Pons (tissue), 1 donor: Measurements from ENCODE around the gene CTPS2.
"Not testable (repeated sequence)": the region's sequence is repeated elsewhere in the genome, so short reads cannot be mapped to it uniquely, and the experiment has no call there.

ENCODE experiments used
- DNase-seq: peaks from one replicate; pipeline ENCODE4 v3.0.0-alpha.2; 2016; ENCODE audit warnings: low spot score

CTPS2 gene

DNA sequence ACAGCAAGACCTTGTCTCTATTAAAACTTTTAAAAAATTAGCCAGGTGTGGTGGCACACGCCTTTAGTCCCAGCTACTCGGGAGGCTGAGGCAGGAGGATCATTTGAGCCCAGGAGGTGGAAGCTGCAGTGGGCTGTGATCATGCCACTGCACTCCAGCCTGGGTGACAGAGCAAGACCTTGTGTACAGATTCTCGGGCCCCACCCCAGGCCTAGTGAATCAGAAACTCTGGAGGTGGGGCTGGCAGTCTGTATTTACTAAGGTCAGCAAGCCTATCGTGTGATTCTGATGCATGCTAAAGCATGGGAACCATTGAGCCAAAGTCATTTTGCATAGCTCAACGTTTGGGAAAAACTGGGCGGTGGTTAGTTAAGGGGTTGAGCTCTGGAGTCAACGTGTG lies 59.0 kb downstream of the CTPS2 start:
- DNase-seq: no peak

DNA sequence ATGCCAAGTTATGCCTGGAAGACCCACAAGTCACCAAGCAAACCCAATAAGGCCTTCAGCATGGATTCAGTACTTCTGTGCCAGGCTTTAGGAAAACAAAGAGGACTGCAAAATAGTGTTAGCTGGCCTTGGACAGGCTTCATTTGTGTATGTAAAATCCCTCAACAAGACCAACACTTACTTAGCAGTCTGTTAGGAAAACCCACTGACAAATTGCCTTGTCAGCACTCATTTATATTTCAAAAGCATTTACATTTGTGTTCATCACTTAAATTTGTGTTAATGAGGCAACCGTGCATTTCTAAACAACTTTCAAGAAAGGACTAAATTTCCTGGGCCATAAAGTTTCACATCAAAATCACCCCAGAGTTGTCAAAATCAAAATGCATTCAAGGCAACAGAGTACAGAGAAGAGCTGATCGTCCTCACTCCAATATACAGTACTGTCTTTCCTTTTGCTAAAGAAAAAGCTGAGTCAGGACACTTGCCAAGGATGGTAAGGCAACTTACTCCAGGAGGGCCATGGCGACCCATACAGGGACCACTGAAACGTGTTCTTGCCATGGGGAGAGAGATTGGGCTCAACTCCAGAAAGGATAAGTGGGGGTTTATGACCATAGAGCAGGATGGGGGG lies 61.0 kb downstream of the CTPS2 start:
- no peak for DNase-seq

DNA sequence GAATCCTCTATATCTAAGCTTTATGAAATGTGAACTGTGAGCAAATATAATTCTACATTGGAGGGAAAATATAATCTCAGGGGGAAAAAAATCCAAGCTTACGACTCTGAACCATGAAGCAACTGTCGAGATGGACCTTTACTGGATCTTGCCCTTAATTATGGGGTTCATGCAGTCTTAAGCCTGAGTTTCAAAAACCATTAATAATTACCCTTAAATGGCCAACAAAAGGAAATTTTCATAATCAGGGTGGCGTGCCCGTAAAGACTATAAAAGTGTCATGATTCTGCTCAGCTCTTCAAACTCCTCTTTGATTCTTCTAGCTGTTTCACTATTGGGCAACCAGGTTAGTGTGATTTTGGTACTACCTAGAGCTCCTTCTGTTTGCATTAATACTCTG lies 62.6 kb downstream of the CTPS2 start, which contains the start of gene S100G:
Gene S100G, plus strand, starts transcription at position 301 of the 400 bp plus-strand sequence. CDS start 849 bp downstream, outside the sequence.
- DNase-seq: no peak

DNA sequence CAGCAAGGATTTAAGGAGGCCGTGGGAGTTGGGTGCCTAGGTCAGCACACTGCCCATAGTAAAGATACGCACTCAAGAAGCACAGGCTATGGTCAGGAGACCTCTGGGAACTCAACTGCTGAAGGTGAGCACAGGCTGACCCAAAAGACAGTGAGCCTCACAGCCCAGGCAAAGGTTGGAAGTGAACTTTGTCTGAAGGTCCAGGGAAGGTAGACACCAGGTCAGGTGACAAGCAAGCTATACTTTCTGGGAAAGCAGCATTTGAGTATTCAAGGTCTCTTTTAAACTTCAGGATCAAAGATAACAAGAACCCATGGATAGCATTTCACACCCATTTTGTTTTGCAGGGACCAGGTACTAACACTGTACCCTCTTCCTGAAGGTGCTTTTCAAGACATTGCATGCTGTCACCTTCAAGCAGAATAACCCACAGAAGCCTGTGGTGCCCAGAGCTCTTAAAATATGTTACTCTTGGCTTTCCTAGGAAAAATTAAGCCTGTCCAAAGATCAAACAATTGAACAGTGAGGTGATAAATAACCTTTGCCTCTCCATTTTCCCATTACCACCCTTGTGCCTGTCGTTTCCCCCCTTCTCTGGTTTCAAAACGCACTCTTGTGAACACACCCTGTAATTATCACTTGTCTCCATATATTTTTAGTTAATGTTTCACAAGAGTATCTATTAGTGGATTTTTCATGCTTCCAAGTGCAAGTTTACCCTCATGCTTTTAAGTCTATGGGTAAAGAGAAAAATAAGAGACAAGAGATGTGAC lies 65.9 kb downstream of the CTPS2 start:
- DNase-seq: no peak

DNA sequence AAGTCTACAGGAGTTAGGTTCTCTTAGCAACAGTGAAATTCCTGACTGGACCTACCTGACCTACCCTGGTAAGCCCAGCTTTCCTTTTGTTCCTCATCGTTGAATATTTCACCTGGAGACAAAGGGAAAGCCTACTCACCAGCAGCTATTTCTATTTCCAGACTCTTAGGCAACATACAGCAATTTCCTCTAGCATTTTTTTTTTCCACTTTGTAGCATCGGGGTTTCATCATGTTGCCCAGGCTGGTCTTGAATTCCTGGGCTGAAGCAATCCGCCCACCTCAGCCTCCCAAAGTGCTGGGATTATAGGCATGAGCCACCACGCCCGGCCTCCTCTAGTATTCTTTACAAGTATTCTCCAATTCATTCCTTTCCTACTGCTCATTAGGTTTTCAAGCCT lies 69.3 kb downstream of the CTPS2 start:
- no peak for DNase-seq

DNA sequence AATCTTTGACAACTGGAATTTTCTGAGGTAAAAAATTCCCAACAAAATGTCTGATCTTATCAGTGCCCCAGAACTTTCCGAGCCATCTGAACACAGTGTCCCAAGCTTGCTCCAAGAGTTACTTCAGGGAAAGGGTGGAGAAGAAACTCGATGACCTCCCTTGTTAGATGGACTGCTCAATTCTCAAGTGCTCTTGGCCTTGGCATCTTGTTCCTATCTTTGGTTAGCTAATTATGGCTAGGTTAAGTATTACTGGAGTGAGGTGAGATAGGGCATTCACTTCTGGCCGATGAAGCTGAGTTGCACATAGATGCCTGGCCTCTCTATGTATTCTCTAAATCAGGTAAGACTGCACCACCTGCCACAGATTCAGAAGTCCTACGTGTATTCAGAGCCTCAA lies 71.6 kb downstream of the CTPS2 start:
- no peak for DNase-seq

DNA sequence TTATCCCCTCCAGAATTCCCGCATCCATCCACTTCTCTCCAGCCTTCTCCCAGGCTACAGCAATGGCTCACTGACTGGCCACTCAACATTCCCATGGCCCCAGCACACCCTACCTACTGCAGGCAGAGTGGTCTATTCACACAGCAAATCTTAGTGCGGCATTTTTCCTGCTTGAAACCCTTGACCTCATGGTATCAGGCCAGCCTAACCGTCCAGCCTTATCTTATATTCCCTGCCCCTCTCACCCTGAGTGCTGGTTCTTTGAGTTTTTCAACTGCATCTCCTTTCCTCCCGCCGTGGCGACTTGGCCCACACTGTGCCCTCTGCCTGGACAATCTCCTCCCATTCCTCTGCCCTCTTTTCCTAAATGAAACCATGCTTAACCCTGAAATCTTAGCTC lies 72.5 kb downstream of the CTPS2 start:
- no peak for DNase-seq

DNA sequence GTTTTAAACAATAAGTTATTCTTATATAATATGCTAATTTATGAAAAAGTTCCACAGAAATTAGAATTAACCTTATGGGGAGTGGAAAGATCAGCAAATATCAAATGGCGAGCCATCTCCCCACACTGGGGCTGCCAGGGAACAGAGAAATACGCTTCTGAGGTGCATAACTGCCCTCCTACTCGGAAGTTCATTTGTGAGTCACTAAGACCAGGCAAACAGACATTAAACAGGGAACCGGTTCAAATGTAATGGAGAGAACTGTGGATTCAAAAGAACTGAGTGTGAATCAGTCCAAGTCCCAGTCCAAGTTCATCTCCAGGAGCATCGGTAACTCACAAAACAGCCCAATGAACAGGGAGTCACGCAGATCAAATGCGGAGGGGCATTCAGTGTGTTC lies 73.9 kb downstream of the CTPS2 start:
- DNase-seq: no peak

DNA sequence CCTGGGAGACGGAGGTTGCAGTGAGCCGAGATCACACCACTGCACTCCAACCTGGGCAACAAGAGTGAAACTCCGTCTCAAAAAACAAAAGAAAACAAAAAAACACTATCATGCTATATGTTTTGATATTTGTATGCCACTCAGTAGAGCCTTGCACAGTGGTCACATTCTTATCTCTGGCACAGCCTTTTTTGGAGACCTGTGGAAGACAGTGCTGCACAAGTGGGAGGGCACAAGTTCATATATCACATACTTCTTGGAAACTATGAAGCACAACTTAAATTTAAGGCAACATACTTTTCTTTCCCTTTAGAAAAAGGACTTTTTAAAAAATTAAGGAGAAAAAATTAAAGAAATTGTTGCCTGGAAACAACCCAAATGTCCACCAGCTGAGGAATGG lies 76.9 kb downstream of the CTPS2 start:
- DNase-seq: no peak

DNA sequence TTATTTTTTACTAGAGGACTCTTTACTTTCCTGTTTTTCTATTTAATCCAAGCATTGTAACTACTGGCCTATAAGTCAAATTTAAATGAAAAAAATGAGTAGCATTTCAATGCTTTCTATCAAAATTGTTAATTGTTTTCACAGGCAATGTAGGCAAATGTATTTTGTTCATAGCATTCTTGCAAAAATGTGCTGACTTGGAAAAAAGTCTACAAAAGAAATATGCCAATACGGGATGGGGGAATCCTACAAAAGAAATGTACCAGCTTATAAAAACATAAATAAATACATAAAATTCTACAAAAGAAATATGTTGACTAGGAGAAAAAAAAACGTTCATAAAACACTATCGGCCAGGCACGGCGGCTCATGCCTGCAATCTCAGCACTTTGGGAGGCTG lies 77.4 kb downstream of the CTPS2 start:
- DNase-seq: no peak

DNA sequence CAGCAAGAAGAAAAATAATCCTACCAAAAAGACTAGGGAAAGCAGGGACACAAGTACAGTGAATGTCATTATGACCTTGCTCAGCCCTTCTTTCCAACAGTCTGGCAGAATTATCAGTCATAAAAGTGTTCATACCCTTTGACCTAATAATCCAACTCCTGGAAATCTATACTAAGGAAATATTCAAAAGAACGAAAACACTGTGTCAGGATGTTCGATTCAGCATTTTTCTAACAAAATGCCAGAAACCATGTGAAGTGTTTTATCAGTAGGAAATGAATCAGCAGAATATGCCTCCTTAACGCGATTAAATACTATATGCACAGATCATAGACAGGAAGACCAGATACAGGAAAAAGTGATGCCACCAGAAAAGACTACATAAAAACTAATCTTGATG lies 78.7 kb downstream of the CTPS2 start:
- DNase-seq: no peak

DNA sequence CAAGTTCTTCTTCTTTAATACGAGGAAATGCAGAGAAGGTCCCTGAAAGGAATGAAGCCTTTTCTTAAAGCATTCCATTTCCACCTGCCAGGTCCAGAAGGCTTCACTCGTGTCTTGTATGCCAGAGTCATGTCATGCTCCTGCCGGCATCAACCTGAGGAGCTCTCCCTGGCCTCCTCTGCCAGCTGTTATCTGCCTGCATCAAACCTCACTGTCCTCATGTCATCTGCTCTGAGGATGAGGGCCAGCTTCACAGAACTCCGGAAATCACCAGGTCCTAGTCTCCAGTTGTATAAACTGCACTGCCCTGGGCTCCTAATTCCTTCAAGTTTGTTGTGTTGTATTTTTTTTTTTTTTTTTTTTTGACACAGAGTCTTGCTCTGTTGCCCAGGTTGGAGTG lies 82.6 kb downstream of the CTPS2 start:
- DNase-seq: no peak

DNA sequence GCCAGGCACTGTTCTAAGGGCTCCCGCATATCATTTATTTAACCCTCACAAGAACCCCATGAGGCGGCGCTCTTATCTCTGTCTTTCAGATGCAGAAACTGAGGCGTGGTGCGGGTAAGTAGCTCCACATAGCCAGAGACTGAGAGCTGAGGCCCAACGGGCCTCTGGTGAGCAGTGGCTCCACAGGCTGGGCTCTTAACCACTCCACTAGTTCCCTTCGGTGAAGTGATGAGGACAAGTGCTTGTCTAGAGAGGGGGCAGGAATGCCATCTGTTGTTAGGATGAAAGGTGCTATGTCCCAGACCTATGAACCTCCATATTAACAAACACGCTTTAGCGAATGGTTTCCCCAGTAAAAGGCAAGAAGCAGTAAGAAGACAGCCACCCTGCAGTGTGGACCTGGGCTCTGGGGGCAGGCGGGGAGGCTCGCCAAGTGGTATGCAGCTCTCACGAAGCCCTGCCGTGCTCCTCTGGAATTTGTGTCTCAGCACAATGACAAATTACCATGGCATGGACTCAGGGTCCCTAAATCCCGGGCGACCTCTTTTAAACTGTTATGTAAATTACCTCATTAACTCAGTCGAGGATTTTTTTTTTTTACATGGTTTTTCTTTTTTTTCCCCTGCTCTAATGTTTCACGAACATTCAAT lies 83.4 kb downstream of the CTPS2 start:
- no peak for DNase-seq

DNA sequence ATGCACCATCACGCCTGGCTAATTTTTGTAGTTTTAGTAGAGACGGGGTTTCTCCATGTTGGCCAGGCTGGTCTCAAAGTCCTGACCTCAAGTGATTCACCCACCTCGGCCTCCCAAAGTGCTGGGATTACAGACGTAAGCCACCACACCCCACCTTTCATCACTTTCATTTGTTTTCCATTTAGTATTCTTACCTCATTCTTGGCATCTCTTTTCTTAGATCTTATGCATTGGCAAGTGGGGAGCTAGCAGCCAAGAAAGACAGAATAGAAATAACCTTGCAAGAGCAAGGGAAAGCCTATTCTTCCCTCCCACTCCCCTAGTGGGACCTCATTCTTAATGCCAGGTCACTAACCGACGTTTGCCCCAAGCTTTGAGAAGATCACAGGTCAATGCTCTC lies 84.0 kb downstream of the CTPS2 start:
- DNase-seq: not testable (repeated sequence)

DNA sequence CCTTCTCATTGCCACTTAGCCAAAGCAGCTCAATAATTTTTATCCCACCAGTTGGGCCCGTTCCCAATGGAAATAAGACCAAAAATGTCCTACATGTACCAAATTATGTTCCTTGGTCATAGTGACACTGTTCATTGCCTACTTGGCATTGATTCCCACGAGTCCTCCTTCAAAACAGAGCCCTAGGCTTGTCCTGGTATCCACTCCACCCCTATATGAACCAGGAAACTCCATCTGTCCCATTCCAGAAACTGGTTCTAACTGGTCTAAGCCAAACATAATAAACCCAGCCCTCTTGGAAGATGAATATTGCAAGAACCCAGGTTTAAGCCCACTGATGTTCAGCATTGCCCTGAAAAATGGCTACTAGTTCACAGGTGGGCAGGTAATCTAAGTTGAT lies 93.4 kb downstream of the CTPS2 start:
- DNase-seq: no peak

DNA sequence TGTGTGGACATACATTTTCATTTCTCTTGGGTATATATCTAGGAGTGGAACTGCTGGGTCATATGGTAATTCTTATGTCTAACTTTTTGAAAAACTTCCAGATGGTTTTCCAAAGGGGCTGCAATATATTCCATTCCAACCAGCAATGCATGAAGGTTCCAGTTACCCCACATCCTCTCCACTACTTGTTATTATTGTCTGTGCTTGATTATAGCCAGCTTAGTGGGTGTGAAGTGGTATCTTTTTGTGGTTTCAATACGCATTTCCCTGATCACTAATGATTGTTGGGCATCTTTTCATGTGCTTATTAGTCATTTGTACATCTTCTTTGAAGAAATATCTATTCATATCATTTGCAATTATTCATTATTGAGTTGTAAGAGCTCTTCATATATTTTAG lies 94.0 kb downstream of the CTPS2 start:
- DNase-seq: no peak

DNA sequence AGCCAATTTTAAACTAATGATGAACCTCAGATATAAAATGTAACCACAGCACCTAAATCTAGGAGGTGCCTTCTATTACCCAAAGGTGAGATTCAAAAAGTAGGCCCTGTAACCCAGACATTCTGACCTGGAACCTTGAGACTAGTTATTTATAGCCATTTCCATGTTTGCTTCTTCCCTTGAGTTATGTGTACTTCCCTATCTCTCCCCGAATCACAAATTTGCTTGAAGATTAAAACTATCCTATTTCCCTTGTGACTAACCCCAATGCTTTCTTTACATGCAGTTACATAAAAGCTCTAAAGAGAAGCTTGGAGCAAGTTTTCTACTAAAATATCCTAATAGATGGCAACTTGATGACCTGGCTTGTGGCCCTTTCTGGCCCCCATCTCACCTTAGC lies 95.1 kb downstream of the CTPS2 start:
- DNase-seq: no peak

DNA sequence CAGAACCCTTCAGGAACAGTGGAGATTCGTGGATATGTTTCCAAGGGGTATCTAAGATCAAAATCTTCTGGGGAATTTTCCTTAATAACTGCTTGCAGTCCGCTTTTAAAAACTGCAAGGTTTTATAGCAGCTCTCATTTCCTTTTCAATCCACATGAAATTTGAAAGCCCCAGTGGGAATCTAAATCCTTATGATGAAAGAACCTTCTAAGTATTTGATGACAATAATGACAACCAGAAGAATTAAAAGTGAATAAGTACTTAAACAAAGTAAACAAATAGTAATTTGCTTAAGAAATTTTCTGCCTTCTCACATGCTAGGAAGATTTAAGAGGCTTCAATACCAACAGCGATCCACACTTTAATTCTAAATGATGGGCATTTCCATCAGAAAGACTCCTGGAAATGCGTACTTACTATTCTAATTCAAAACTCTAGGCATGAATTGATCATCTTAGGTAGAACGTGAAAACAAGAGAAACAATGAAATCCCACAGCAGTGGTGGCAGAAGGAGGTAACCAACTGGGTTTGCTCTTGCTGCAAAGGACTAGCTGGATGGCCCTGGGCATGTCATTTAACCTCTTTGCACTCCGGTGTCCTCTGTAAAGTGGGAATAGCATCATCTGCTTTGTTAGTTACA lies 100.1 kb downstream of the CTPS2 start:
- no peak for DNase-seq

DNA sequence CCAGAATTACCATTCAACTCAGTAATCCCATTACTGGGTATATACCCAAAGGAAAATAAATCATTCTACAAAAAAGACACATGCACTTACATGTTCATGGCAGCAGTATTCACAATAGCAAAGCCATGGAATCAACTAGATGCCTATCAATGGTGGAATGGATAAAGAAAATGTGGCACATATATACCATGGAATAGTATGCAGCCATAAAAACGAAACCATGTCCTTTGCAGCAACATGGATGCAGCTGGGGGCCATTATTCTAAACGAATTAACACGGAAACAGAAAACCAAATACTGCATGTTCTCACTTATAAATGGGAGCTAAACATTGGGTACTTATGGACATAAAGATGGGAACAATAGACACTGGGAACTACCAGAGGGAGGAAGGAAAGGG lies 101.8 kb downstream of the CTPS2 start:
- DNase-seq: not testable (repeated sequence)

DNA sequence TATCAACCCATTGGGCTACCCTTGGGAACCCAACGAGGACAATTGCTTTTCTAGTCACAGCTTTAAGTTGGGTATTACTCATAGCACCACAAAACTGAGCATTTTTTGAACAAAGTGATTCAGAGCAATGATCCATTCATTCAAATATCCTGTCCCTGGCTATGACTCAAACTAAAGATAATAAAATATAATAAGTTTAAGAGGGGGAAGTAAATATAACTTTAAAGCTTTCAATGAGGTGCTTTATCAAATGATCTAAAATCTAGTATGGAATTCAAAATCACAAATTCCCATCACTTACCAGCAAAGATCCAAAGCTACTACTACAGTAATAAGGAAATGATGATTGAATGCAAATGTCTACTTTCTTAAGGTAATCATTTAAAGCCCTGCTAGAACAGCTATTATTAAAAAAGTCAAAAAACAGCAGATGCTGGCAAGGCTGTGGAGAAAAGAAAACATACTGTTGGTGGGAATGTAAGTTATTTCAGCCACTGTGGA lies 102.3 kb downstream of the CTPS2 start:
- no peak for DNase-seq

DNA sequence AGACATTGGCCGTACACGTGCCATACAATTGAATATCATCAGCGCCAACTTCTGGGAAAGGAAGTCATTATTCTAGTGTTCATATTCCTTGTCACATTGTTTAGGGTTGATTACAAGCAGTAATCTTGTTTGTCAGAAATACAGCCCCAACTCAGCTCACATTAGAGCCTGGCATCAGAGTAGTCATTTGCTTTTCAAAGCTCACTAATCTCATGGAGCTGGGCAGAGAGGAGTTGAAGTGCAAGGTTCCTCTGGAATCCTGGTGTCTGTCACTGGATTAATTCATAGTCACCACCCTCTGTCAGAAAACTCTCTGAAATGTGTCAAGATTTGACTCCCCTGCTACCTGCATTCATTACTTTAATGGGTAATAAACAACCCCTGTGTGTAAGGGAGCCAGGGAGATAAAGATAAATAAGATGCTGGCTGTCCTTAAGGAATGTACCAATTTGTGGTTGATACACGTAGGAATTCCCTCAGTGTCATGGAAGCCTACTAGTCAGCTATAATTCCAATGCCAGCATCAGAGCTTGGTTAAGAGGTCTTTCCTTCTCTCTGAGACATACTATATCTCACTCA lies 106.2 kb downstream of the CTPS2 start:
- DNase-seq: no peak

DNA sequence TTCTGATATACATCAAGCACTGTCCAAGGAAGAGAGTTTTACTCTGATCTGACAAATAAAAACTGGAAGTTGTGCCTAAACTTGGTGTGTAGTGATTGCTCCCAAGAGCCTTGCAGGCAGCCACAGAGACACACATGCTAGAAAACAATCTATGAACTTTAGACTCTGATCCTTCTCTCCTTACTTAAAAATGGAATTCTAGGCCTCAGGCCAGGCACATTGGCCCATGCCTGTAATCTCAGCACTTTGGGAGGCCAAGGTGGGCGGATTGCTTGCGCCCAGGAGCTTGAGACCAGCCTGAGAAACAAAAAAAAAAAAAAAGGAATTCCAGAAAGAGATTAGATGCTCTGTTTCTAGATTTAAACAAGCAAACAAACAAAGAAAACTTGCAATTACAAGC lies 108.1 kb downstream of the CTPS2 start:
- DNase-seq: no peak
